GM18520 (cell line): ENCODE data around the gene PNMA6E.
"Not testable (repeated sequence)": the region's sequence is repeated elsewhere in the genome, so short reads cannot be mapped to it uniquely, and the experiment has no call there.

Source experiments
- ATAC-seq: cut with Tn5 transposase; IDR thresholded peaks from one replicate; pipeline ENCODE4 v1.9.1; 2021; ENCODE audit not compliant: unreplicated experiment

Gene PNMA6E

GRCh38 chrX:153387987-153388721, 13.0 kb downstream of the PNMA6E start:
- ATAC-seq, result no peak

GRCh38 chrX:153387345-153387744, 13.8 kb downstream of the PNMA6E start:
- ATAC-seq, result no peak

GRCh38 chrX:153386097-153386496, 15.1 kb downstream of the PNMA6E start:
- no peak for ATAC-seq

- ATAC-seq, result not testable (repeated sequence)
Observed at GRCh38 chrX:153384973-153385372, 16.2 kb downstream of the PNMA6E start.

GRCh38 chrX:153384390-153384789, 16.8 kb downstream of the PNMA6E start:
- no peak for ATAC-seq

GRCh38 chrX:153382563-153383482, 18.3 kb downstream of the PNMA6E start:
- no peak for ATAC-seq

GRCh38 chrX:153381684-153382532, 19.2 kb downstream of the PNMA6E start:
- ATAC-seq, result no peak

- no peak for ATAC-seq
Observed at GRCh38 chrX:153380691-153381090, 20.5 kb downstream of the PNMA6E start.

GRCh38 chrX:153379971-153380581, 21.1 kb downstream of the PNMA6E start:
- ATAC-seq, result no peak

GRCh38 chrX:153379508-153379907, 21.6 kb downstream of the PNMA6E start:
- ATAC-seq, result no peak

- no peak for ATAC-seq
Observed at GRCh38 chrX:153378607-153379006, 22.5 kb downstream of the PNMA6E start.

GRCh38 chrX:153377727-153378126, 23.4 kb downstream of the PNMA6E start:
- ATAC-seq, result no peak

GRCh38 chrX:153375571-153375970, 25.6 kb downstream of the PNMA6E start:
- ATAC-seq, result no peak

- no peak for ATAC-seq
Observed at GRCh38 chrX:153374426-153374825, 26.7 kb downstream of the PNMA6E start.

GRCh38 chrX:153372949-153373348, 28.2 kb downstream of the PNMA6E start:
- no peak for ATAC-seq

- ATAC-seq, result no peak
Observed at GRCh38 chrX:153371256-153371655, 29.9 kb downstream of the PNMA6E start.

GRCh38 chrX:153370293-153371055, 30.7 kb downstream of the PNMA6E start:
- no peak for ATAC-seq

- ATAC-seq, result no peak
Observed at GRCh38 chrX:153366878-153367538, 34.1 kb downstream of the PNMA6E start.

- no peak for ATAC-seq
Observed at GRCh38 chrX:153366119-153366518, 35.0 kb downstream of the PNMA6E start.
